AG08395 (cell line): ENCODE results near the gene PPM1L.

ENCODE experiments used
- DNase-seq: peaks from one replicate; pipeline ENCODE4 v3.0.0; 2012; ENCODE audit warnings: mixed read lengths, low spot score

PPM1L gene

DNA sequence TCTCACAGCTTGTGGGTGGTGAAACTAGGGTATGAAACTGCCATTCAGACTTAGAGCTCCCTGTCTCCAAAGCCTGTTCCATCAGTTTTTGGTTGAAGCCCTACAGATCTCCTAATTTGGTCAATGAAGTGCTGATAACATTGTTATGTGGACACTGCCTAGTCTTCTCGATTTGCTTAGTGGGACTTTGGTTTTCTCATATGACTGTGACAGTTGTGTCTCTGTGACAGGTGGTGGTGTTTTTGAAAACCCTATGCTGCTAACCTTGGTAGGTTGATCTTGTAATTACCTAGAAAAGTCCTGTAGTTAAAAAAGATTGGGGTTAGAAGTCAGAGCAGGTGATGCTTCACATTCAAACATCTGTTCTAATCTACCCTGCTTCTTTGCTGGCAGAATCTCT is 9.2 kb downstream of the PPM1L start:
- DNase-seq: no peak

DNA sequence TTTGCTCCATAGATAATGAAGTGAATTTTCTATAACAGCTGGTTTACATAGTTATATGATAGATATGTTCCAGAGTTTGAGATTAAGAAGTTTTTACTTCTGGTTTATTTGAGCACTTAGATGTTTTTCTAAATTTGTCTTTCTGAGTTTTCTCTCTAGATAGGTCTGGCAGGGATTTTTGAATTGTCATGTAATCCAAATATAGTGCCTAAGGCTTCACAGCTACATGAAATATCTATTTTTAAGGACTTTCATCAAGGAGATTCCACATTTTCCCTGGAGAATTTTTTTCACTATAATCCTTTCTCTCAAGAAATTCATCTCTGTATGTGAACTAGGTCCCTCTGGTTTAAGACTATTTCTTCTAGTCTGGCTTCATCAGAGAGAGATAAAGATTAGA is 12.0 kb downstream of the PPM1L start:
- no peak for DNase-seq

- DNase-seq: no peak
These were observed 12.9 kb downstream of the PPM1L start for GRCh38 chr3:160768918-160769317.

DNA sequence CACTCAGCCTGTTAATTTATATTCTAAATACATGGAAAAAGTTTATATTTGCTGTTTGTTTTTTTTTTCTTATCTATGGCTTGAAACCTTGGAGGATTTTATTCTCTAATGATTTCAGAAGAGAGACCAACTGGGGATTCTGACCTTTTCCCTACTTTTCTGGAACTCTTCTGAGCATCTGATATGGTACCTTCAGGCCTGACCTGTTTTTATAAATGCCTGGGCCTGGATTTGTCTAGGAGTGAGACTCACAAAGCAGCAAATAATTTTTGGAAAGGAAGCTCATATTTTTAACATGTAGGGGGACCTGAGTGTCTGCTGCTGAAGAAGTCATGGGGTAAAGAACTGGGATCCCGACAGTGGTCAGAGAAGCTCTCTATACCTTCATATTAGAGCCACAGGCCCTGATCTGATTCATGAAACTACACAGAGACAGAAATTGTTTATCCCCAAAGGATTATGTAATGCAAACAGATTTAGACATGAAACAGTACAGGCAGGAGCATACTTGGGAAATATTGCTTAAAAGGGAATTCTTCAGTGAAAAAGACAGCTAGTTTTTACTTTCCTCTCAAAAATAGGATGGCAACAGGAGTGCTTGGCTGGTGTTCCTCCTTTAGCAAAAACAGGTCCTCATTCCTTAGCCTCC is 15.9 kb downstream of the PPM1L start:
- DNase-seq: no peak

DNA sequence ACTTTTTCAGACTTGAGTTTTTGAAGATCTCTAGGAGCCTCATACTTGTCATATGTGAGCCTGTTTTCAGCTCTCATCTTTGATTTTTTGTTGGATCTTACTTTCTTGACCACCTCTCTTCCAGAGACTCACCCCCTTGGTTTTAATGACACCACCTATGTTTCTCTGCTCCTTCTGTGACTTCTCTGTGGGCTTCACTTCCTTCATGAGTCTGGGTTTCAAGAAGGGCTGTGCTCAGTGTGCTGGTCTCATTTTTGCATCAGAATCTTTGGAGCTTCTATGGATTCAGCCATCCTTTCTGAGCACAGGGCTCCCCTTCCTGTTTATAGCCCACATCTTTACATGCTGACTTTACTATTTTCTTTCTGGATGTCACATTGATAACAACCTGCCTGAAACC is 17.7 kb downstream of the PPM1L start:
- no peak for DNase-seq

GRCh38 chr3:160774172-160774571 is 18.1 kb downstream of the PPM1L start:
- no peak for DNase-seq

DNA sequence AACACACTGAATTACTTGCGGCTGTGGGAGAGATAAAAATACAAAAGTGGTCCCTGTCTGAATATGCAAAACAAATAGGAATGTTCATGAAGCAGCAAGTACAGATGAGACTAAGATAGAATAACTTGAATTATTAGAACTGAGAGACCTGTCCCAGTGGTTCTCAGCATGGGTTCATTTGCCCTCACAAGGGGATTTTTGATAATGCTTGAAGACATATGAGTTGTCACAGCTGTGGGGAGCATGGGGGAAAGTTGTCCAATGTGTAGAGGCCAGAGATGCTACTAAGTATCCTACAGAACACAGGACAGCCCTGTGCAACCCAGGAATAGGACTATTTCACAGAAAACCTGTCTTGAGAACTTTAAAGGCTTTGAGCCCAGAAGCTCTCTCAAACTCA is 22.4 kb downstream of the PPM1L start:
- DNase-seq: no peak

DNA sequence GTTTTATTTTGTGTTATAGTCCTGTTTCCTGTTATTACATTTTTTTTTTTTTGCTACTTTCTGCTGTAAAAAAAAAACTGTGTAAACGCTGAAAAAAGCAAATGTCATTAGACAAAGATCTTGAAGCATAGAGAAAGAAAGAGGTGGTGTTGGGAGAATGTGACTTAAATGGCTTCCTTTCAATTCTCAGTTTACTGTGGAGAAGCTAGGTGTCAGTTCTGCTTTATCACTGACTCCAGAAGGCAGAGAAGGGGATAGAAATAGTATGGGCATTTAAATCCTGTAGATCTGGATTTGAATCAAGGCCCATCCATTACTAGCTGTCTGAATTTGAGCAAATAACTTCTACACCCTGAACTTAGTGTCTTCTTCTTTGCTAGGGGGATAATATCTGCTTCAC is 23.0 kb downstream of the PPM1L start:
- DNase-seq: no peak

DNA sequence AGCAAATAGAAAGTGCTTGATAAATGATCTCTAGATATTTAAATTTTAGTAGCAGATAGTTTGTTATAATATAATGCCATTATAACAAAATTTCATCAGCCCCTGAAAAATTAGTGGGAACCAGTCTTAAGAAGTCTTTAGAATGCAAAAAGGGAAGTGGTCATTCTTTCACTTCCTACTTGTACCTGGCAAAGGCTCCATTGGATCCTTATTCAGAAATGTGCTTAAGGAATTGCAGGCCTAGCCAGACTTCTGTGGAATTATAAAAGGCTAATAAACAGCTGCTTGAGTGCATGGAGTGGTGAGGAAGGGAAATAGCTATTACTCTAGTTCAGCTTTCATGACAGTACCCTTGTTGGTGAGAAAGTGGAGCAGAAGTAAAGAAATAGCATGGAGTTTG is 24.2 kb downstream of the PPM1L start:
- DNase-seq: no peak

- DNase-seq: no peak
These were observed 25.4 kb downstream of the PPM1L start for GRCh38 chr3:160781402-160781801.

- no peak for DNase-seq
These were observed 25.8 kb downstream of the PPM1L start for GRCh38 chr3:160781863-160782262.

GRCh38 chr3:160784853-160785252 is 28.8 kb downstream of the PPM1L start:
- DNase-seq: no peak

DNA sequence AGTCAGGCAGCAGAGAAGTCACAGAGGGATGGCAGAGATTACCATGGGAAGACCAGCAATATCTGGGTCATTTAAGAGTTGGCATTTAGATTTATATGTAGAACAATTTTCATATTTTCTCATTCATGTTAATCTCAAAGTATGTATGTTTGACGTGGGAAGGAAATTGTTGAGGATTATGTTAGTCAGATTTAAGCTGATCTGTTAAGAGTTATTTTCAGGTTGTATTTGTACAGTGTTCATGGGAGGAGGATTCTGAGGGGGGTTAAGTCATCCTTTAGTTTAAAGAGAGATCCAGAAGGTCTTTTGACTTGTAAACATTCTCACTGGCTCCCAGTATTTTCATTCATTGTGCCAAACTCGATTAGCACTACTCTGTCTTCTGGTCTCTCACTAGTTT is 34.7 kb downstream of the PPM1L start:
- DNase-seq: no peak

DNA sequence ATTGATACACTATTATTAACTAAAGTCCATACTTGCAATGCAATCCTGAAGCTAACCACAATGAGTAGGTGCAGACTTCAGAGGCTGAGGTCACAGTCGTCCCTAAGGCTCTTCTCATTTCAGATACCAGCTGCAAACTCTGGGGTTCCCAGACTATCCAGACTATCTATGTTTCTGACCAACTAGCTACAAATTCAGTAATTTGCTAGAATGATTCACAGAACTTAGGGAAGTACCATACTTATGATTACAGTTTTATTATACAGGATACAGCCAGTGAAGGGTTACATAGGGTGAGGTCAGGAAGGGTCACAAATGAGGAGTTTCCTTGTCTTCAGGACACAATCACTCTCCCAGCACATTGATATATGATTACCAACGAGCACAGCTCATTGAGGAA is 36.5 kb downstream of the PPM1L start:
- DNase-seq: no peak

- DNase-seq: no peak
These were observed 37.8 kb downstream of the PPM1L start for GRCh38 chr3:160793722-160794252.

DNA sequence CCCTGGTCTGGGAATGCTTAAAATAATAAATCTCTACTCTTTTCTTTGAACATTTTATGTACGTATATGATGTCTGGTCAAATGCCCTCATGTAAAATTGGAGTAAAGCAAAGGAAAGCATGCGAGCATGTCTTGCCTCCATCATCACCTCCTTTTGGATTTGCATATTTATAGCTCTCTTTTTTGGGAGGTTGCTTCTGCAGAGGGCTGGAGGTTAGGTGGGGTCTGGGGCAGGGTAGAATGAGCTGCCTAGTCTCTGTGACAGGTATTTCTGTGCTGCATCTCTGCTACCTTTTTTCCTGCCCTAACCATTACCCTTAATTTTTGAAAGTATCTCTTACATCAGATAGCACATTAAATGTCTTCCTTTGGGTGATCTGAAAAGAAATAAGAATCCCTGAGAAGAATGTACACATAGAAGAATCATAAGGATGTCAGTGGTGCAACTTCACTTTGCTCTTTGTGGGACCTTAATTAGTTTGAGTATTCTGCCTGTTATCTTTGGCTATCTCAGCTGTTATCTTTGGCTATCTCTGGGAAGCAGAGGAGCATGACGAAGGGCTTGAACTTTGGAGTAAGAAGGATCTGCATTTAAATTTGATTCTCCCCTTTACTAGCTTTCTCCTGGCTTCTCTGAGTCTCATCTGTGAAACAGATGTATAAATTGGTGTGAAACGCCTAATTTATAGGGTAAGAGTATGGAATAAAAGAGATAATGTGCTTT is 40.2 kb downstream of the PPM1L start:
- no peak for DNase-seq

DNA sequence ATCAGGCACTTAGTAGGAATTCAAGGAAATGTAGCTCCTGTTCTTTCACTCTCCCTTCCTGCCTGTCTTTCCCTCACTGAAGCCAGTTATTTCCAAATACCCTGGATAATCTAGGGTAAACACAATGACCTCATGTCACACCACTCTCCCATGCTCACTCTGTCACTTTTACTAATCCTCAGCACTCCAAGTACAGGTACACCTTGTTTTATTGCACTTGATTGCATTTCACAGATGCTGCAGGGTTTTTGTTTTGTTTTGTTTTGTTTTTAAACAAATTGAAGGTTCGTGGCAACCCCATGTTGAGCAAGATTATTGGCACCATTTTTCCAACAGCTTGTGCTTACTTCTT is 40.8 kb downstream of the PPM1L start:
- DNase-seq: no peak

- DNase-seq: no peak
These were observed 41.3 kb downstream of the PPM1L start for GRCh38 chr3:160797356-160797755.

DNA sequence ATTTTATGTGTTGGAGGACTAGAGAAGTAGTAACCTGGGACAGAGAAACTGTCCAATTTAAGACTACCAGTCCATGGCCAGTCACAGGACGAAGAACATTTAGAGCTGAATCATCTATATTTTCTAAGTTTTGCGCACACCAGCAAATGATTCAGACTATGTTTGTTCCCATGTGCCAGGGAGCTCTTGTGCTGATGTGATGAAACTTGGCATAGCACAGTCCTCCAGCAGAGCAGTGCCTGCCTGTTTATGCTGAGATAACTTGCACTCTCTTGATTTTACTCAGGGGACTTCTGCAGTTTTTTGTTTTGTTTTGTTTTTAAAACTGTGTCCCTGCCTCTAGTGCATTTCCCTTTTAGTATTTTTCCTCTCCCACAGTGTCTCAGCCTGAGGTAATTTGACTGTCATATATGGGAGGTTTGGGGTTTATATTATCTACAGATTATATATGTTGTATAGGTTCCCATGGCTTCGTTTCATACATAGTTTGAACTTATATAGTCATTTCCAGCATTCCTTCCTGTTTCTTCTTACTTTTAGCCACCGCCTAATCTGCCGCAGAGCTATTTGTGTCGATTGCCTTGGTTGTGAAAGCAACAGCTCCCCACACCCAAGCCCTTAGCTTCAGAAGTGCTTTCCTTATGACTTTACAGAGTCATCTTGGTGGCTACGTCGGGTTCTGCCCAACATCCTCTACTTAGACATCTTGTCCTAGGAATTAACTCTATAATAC is 45.5 kb downstream of the PPM1L start:
- DNase-seq: peak; percentile 8

DNA sequence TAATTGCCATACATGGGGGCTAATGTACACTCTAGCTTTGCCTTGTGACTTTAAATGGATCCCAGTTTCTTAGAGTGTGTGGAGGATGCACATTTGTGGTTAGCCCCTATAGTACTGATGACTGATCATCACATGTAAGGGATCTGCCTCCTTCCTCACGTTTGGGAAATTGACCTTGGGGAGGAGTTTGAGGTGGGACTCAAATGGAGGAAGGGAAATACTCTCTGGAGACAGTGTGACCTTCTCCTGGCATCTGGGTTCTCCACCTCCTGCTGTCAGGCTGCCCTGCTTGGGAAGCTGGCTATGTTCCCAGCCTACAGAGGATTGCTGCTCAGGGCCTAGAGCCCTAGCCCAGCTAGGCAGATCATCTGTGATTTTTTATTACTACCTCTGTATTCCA is 48.7 kb downstream of the PPM1L start:
- no peak for DNase-seq

GRCh38 chr3:160806094-160806493 is 50.1 kb downstream of the PPM1L start:
- no peak for DNase-seq

DNA sequence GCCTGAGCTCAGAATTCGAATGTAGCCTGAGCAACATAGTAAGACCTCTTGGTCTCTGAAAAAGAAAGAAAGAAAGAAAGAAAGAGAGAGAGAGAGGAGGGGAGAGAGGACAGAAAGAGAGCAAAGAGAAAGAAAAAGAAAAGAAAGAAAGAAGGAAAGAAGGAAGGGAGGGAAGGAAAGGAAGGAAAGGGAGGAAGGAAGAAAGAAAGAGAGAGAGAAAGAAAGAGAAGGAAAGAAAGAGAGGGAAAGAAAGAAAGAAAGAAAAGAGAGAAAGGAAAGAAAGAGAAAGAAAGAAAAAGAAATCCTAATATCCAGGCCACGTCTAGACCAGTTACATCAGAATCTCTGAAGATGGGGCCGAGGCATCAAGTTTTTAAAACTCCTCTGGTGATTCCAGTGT is 50.7 kb downstream of the PPM1L start:
- DNase-seq: no peak

GRCh38 chr3:160808838-160809237 is 52.8 kb downstream of the PPM1L start:
- no peak for DNase-seq
